IPS DF 19.7 (cell line): Measurements from ENCODE around the gene JPT2.
"Not testable (repeated sequence)": the region's sequence is repeated elsewhere in the genome, so short reads cannot be mapped to it uniquely, and the experiment has no call there.

Experiments
- DNase-seq: peaks from one replicate; pipeline ENCODE4 v3.0.0-alpha.2; 2013; ENCODE audit warnings: low read depth, low spot score

The JPT2 gene

GRCh38 chr16:1674751-1675664, 3.1 kb upstream of the JPT2 start:
- no peak for DNase-seq

- DNase-seq = no peak
Observed at GRCh38 chr16:1676661-1677060, 1.4 kb upstream of the JPT2 start.

- DNase-seq = no peak
Observed at GRCh38 chr16:1677339-1677738, 740 bp upstream of the JPT2 start.

GRCh38 chr16:1678500-1679098, 520 bp downstream of the JPT2 start:
- no peak for DNase-seq

- DNase-seq = no peak
Observed at GRCh38 chr16:1680361-1680760, 2.3 kb downstream of the JPT2 start.

GRCh38 chr16:1681032-1681431, 3.0 kb downstream of the JPT2 start:
- DNase-seq = no peak

GRCh38 chr16:1687427-1688316, 9.6 kb downstream of the JPT2 start:
- no peak for DNase-seq

- DNase-seq = no peak
Observed at GRCh38 chr16:1688807-1689560, 10.9 kb downstream of the JPT2 start.

GRCh38 chr16:1689853-1690252, 11.8 kb downstream of the JPT2 start:
- DNase-seq = no peak

GRCh38 chr16:1690810-1691209, 12.7 kb downstream of the JPT2 start:
- no peak for DNase-seq

- no peak for DNase-seq
Observed at GRCh38 chr16:1691276-1691675, 13.2 kb downstream of the JPT2 start.

- no peak for DNase-seq
Observed at GRCh38 chr16:1691956-1692355, 13.9 kb downstream of the JPT2 start.

- no peak for DNase-seq
Observed at GRCh38 chr16:1696863-1697262, 18.8 kb downstream of the JPT2 start.

- no peak for DNase-seq
Observed at GRCh38 chr16:1698680-1699079, 20.6 kb downstream of the JPT2 start.

- no peak for DNase-seq
Observed at GRCh38 chr16:1700246-1700645, 22.2 kb downstream of the JPT2 start.

GRCh38 chr16:1701216-1701878, 23.3 kb downstream of the JPT2 start:
- DNase-seq = no peak

- not testable (repeated sequence) for DNase-seq
Observed at GRCh38 chr16:1705324-1705687, 27.2 kb downstream of the JPT2 start.

- DNase-seq = no peak
Observed at GRCh38 chr16:1705688-1706385, 27.8 kb downstream of the JPT2 start, which contains the start of gene MAPK8IP3. TSS of gene MAPK8IP3 (plus strand) at chr16:1706195. CDS start at chr16:1706340, 145 bp downstream.

GRCh38 chr16:1706386-1707192, 28.5 kb downstream of the JPT2 start:
- no peak for DNase-seq
